Brain pericyte (primary cell): Measurements from ENCODE around the gene ABCA12.

Source experiments
- DNase-seq: peaks from one replicate; pipeline ENCODE4 v3.0.0-alpha.2; 2012; ENCODE audit warnings: low read depth, low spot score

The ABCA12 gene

DNA sequence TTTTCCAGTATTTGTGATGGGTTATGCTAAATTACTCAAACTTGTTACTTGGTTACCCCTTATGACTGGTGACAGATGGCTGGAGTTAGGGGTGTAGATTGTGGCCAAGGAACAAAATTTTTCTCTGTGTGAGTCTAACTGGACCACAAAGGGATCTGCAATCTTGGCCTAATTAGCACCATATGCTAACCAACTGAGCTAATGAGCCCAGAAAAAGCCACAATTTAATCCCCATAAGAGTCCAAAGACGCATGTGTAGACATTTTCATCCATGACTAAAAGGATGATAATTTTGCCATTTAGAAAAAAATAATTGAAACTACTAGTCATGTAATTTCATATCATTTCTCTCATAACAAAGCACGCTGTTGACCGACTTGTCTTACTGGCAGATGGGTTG is 151.2 kb downstream of the ABCA12 start:
- no peak for DNase-seq

DNA sequence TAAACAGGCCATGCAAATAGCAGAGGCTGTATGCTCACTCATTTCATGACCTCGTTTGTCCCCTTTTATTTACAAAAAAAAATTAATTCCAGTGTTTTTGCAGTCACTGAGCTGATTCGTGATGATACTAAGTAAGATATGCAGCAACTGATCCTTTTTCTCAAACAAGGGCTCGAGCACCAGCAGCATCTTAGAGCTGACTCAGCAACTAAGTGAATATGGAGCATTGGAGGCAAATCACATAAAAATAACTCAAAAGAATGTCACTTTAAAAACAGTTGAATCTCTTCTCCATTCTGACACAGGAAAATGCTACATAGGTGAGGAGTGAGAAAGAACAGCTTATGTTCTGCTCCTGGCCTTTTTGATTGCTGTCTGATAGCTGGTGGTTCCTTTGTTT is 152.8 kb downstream of the ABCA12 start:
- no peak for DNase-seq

DNA sequence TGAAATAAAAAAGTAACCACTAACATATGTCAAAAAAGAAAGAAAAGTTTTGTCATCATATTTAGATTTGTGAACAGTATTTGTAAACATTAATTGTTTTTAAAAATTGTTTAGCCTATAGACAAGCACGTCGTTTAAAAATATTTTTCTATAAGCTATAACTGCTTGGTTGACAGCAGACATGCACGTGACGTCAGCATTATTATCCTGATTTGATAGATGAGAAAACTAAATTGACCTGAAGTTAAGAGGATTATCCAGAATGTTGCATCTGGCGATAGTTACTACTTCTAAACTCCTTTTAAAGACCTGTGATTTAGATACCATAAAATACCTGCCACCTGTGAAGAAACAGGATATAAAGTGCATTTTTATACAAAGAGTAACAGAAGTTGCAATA is 172.0 kb downstream of the ABCA12 start:
- DNase-seq, result no peak

DNA sequence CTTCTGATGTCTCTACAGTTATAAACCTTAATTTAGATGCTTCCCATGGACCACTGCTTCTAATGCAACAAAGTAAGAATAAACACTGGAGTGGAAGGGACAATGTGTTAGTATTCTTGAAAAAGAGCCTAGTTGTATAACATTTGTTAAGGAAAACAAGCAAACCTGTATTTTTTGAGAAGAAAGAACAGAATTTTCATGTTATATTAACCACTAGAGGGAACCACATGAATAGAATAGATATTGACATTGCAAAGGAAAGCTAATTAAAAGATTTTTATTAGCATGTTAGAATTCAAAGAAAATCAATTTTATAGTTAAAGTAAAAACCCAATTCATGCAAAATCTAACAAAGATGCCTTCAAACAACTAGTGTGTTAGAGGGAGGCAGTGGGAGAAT is 177.7 kb downstream of the ABCA12 start:
- DNase-seq, result no peak

- DNase-seq, result no peak
These were observed 191.5 kb downstream of the ABCA12 start for GRCh38 chr2:214946949-214947348.

- no peak for DNase-seq
These were observed 204.4 kb downstream of the ABCA12 start for GRCh38 chr2:214934006-214934405.

GRCh38 chr2:214904634-214905033 is 233.8 kb downstream of the ABCA12 start:
- no peak for DNase-seq

DNA sequence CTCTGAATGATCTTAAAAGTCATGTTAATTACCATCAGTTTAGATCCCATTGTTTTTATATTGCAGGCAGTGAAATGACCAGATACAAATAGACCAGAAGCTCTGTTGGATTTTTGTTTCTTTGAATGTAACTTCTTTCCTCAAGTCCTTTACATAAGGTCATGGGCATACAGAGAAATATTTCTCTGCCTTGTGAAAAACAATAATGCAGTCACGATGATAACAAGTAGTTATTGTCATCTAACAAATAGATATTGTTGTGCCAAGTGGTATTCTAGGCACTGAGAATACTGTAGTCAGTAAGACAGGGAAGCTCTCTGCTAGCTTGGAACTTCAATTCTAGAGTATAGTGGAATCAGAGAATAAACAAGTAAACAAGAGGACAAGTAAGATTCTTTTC is 234.2 kb downstream of the ABCA12 start:
- no peak for DNase-seq

DNA sequence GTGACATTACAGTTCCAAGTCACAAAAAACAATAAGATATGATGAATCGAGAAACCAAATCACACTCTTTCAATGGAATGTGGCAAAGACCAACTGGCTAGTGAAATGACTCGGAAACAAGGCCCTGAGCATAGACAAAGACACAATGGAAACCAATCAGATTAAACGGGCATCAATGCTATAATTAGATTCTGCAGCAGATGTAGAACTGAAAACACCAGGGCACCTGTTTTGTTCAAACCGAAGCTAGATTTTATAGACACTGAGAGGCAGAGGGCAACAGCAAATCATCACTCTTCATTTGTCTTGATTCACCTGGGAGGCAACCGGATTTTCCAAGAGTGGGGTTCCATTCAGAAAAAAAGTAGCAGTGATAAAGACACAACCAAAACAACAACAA is 236.1 kb downstream of the ABCA12 start:
- no peak for DNase-seq

- DNase-seq, result no peak
These were observed 238.7 kb downstream of the ABCA12 start for GRCh38 chr2:214899751-214900150.

- no peak for DNase-seq
These were observed 242.2 kb downstream of the ABCA12 start for GRCh38 chr2:214896274-214896673.

- no peak for DNase-seq
These were observed 243.0 kb downstream of the ABCA12 start for GRCh38 chr2:214895469-214895868.

- DNase-seq, result no peak
These were observed 249.1 kb downstream of the ABCA12 start for GRCh38 chr2:214889301-214889700.

DNA sequence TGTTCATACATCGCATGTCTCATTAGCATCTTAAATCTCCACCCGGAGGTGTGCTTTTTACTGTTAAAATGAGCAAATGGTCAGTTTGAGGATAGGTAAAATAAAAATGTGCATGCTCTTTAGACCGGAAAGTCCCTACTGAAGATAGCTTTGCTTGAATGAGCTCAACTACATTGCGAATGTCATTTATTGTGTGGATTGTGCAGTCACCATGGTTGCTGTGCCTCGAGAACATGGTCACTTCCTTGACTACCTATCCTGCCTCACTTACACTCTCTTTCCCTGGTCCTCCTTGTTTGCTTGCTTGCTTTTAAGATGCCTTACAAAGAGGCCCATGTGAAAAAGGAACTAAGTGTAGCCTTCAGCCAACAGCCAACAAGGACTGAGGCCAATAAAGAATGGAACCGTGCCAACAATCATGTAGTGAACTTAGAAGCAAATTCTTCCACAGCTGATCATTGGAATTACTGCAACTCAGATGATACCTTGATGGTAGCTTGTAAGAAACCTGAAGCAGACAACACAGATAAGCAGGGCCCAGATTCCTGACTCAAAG is 256.7 kb downstream of the ABCA12 start:
- no peak for DNase-seq
